VCaP (cell line): Measurements from ENCODE around the gene SHLD1.

Experiments
- H3K27ac ChIP-seq: fragments of 450-650 bp; 2 replicates; pipeline ENCODE4 v1.5.1; 2017
- CTCF ChIP-seq: fragments of 450-650 bp; conservative IDR thresholded peaks from 2 replicates; pipeline ENCODE4 v1.5.1; 2017; ENCODE audit warnings: mild to moderate bottlenecking, moderate library complexity

Gene SHLD1

GRCh38 chr20:5827098-5827853 is 77.1 kb downstream of the SHLD1 start:
- no peak for TF ChIP-seq CTCF

DNA sequence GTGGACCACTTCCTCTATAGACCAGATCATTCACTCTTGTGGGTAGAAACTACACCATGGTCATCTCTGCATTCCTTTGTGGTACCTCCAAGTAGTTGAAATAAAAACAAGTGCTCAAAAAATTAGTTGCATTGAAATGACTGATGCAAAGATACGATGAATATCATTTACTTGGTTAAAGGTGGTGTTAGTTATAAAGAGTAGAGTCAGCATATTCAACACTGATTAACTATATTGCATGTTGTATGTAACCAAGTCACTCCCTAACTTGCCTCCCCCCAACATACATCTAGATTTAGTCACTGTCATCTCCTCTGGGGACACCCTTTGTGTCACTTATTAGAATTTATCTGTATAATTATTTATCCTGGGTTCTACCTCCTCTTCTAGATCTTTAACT is 77.7 kb downstream of the SHLD1 start:
- no peak overlapping the region for H3K27ac ChIP-seq
- no peak for TF ChIP-seq CTCF

More at GRCh38 chr20:5827098-5827853, 77.1 kb downstream of the SHLD1 start:
- no peak overlapping the region for H3K27ac ChIP-seq

- no peak for TF ChIP-seq CTCF
- H3K27ac ChIP-seq: no peak overlapping the region
Measured at GRCh38 chr20:5829241-5829809, 79.1 kb downstream of the SHLD1 start.

GRCh38 chr20:5831539-5832237 is 81.5 kb downstream of the SHLD1 start:
- TF ChIP-seq CTCF: no peak
- H3K27ac ChIP-seq: no peak overlapping the region

DNA sequence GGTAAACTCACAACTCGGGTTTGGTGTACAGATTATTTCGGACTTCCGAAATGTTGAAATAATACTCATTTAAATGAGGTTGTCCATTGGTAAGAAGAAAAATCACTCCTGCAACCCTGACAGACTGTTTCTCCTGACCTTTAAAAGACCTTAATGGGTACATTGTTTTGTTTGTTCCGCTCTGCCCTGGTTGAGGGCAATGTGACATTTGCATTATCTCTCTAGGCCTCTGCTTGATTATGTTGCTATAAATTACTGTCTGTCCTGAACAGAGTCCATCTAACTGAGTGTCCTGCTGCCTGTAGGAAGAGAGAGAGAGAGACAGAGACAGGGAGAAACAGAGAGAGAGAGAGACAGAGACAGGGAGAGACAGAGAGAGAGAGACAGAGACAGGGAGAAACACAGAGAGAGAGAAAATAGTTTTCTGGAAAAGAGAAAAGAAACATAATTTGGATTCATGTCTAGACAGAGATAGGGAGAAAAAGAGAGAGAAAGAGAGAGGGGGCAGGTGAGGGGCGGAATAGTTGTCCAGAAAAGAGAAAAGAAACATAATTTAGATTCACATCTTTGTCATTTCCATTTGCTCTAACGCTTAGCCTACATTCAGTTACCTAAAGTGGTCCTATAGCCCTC is 83.2 kb downstream of the SHLD1 start:
- no peak overlapping the region for H3K27ac ChIP-seq
- TF ChIP-seq CTCF: no peak

DNA sequence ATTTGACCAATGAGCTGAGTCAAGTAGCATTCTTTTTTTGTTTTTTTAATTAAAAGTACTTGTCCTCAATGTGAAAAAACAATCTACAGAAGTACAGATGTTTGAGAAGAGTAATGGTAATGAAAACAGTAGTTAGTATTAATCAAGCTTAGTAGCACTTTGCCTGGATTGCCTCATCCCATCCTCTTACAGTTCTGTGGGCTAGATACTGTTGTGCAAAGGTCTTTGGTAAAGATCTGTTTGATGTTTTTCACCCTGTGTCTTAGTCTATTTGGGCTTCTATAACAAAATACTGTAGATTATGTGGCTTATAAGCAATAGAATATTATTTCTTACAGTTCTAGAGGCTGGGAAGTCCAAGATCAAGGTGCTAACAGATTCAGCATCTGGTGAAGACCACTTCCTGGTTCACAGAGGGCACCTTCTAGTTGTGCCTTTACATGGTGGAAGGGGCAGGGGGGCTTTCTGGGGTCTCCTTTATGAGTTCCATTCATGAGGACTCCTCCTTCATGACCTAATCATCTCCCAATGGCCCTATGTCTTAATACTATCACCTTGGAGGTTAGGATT is 84.3 kb downstream of the SHLD1 start:
- peak overlapping the region; percentile 26; the same call in 1 of the 2 replicates for H3K27ac ChIP-seq
- no peak for TF ChIP-seq CTCF
